SK-N-SH treated with all-trans-retinoic acid at 6 μM for 48 hours (cell line): ENCODE data around the gene ING3.

Experiments used
- ATAC-seq: fragments of 200-7000 bp; cut with Tn5 transposase; 3 replicates; pipeline ENCODE4 v1.9.1; 2020; ENCODE audit warnings: mild to moderate bottlenecking, moderate library complexity
- BACH2 ChIP-seq: fragments of 250-450 bp; sonication (Bioruptor Pico); IDR thresholded peaks from 2 replicates; pipeline ENCODE4 v1.9.0; 2021; ENCODE audit warnings: mild to moderate bottlenecking, borderline replicate concordance
- CSDC2 ChIP-seq: fragments of 250-450 bp; sonication (Bioruptor Pico); IDR thresholded peaks from 2 replicates; pipeline ENCODE4 v1.5.0; 2020; ENCODE audit warnings: mild to moderate bottlenecking, moderate library complexity
- ESRRG ChIP-seq: fragments of 250-450 bp; sonication (Bioruptor Pico); IDR thresholded peaks from 2 replicates; pipeline ENCODE4 v1.6.1; 2021; ENCODE audit warnings: mild to moderate bottlenecking
- GLIS3 ChIP-seq: fragments of 250-450 bp; sonication (Bioruptor Pico); IDR thresholded peaks from 2 replicates; pipeline ENCODE4 v1.5.0; 2020; ENCODE audit warnings: mild to moderate bottlenecking, moderate library complexity
- ISL1 ChIP-seq: fragments of 250-450 bp; sonication (Bioruptor Pico); IDR thresholded peaks from 2 replicates; pipeline ENCODE4 v2.1.2; 2022; ENCODE audit warnings: mild to moderate bottlenecking, moderate library complexity
- PPARA ChIP-seq: fragments of 250-450 bp; sonication (Bioruptor Pico); IDR thresholded peaks from 2 replicates; pipeline ENCODE4 v1.5.0; 2020; ENCODE audit warnings: mild to moderate bottlenecking, borderline replicate concordance
- RARB ChIP-seq: fragments of 250-450 bp; sonication (Bioruptor Pico); IDR thresholded peaks from 2 replicates; pipeline ENCODE4 v1.8.0; 2021; ENCODE audit warnings: mild to moderate bottlenecking, moderate library complexity
- SNAI2 ChIP-seq: fragments of 250-450 bp; sonication (Bioruptor Pico); IDR thresholded peaks from 2 replicates; pipeline ENCODE4 v1.5.0; 2020; ENCODE audit warnings: mild to moderate bottlenecking, moderate library complexity
- TCF4 ChIP-seq: fragments of 250-450 bp; sonication (Bioruptor Pico); IDR thresholded peaks from 2 replicates; pipeline ENCODE4 v1.8.0; 2021; ENCODE audit warnings: mild to moderate bottlenecking, moderate library complexity, borderline replicate concordance
- TOX ChIP-seq: fragments of 250-450 bp; sonication (Bioruptor Pico); IDR thresholded peaks from 2 replicates; pipeline ENCODE4 v1.8.0; 2021; ENCODE audit warnings: mild to moderate bottlenecking, moderate library complexity, borderline replicate concordance
- ZC3H10 ChIP-seq: fragments of 250-450 bp; sonication (Bioruptor Pico); IDR thresholded peaks from 2 replicates; pipeline ENCODE4 v1.5.1; 2021; ENCODE audit warnings: mild to moderate bottlenecking, moderate library complexity
- ZFP3 ChIP-seq: fragments of 250-450 bp; sonication (Bioruptor Pico); IDR thresholded peaks from 2 replicates; pipeline ENCODE4 v1.5.0; 2020; ENCODE audit warnings: mild to moderate bottlenecking, moderate library complexity
- ZFP30 ChIP-seq: fragments of 450-650 bp; formaldehyde crosslinking; IDR thresholded peaks from 2 replicates; pipeline ENCODE4 v1.5.0; 2022; ENCODE audit warnings: mild to moderate bottlenecking, moderate library complexity
- ZNF565 ChIP-seq: fragments of 450-650 bp; formaldehyde crosslinking; conservative IDR thresholded peaks from 2 replicates; pipeline ENCODE4 v1.5.0; 2020; ENCODE audit warnings: low read depth, mild to moderate bottlenecking, moderate library complexity
- ZNF70 ChIP-seq: fragments of 450-650 bp; formaldehyde crosslinking; IDR thresholded peaks from 2 replicates; pipeline ENCODE4 v1.5.0; 2020; ENCODE audit warnings: mild to moderate bottlenecking, moderate library complexity
- TF ChIP-seq, protein P1 (sequence below): fragments of 250-450 bp; sonication (Bioruptor Pico); IDR thresholded peaks from 2 replicates; pipeline ENCODE4 v1.5.0; 2020; ENCODE audit warnings: mild to moderate bottlenecking, moderate library complexity
- TF ChIP-seq, protein P2 (sequence below): fragments of 250-450 bp; sonication (Bioruptor Pico); IDR thresholded peaks from 2 replicates; pipeline ENCODE4 v1.8.0; 2021; ENCODE audit warnings: low read depth, mild to moderate bottlenecking, moderate library complexity, borderline replicate concordance
- TF ChIP-seq, protein P3 (sequence below): fragments of 250-450 bp; sonication (Bioruptor Pico); IDR thresholded peaks from 2 replicates; pipeline ENCODE4 v1.5.1; 2021; ENCODE audit warnings: mild to moderate bottlenecking, moderate library complexity
- TF ChIP-seq, protein P4 (sequence below): fragments of 250-450 bp; sonication (Bioruptor Pico); IDR thresholded peaks from 2 replicates; pipeline ENCODE4 v1.8.0; 2020; ENCODE audit warnings: mild to moderate bottlenecking, moderate library complexity, borderline replicate concordance

Gene ING3

DNA sequence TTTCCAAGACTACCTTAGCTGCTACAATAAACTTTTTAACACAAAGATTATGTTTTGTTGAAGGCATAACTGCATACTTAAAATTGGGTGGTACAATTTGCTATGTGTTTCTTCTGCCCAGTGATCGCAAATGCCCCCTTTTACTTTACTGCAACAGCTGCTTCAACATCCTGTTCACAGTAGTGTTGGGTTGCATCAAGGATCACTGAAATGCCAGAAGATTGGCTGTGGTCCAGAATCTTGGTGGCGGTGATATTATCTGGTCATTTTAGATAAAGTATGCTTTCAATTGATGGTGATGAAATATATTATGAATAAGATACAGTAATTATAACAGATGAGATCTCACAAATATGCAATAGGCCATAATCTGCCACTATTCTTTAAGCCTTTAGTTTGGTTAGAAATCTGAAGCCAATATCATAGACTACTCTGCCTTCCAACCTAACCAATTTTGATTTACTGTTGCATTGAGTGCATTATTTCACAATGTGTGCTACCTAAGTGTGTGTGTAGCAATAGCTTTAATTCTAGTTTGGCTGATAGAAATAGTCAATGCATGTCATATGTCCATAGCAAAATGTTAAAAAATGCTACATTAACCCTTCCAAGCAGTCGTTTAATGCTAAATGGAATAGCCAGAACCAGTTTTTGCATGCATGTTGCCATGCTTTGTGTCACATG, 29.8 kb upstream of the ING3 start:
- ATAC-seq = no peak
- no peak for TF ChIP-seq SNAI2 (CRISPR knock-in tag)
- no peak for TF ChIP-seq BACH2 (CRISPR knock-in tag)
- peak; percentile 47; the same call in 1 of the 2 replicates for TF ChIP-seq TCF4 (CRISPR knock-in tag)

DNA sequence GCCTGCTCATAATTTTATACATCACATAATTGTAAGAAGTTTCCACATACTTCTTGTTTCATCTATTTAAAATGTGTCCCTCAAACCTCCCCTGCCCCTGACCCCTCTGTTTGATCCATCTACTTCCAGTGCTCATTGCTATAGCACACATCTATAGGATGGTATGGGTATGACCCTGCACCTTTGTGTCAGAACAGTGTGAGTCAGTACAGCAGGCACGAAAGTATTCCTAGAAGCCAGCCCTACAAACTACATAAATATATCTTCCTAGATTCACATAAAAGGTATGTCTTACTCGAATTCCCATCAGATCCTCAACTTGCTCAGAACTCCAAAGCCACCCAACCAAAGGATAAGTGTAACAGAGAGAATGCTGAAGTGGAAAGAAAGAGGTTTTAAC, 25.7 kb upstream of the ING3 start:
- TF ChIP-seq ESRRG (no peak), PPARA (CRISPR knock-in tag) (no peak), SNAI2 (CRISPR knock-in tag) (no peak), ZFP3 (CRISPR knock-in tag) (no peak), ZFP30 (no peak), ZNF565 (CRISPR knock-in tag) (no peak), TOX (CRISPR knock-in tag) (no peak), BACH2 (CRISPR knock-in tag) (no peak), ZC3H10 (CRISPR knock-in tag) (no peak), CSDC2 (CRISPR knock-in tag) (no peak), ZNF70 (CRISPR knock-in tag) (no peak), GLIS3 (CRISPR knock-in tag) (no peak), TCF4 (CRISPR knock-in tag) (no peak), ISL1 (CRISPR knock-in tag) (no peak)
- TF ChIP-seq, protein P1, sequence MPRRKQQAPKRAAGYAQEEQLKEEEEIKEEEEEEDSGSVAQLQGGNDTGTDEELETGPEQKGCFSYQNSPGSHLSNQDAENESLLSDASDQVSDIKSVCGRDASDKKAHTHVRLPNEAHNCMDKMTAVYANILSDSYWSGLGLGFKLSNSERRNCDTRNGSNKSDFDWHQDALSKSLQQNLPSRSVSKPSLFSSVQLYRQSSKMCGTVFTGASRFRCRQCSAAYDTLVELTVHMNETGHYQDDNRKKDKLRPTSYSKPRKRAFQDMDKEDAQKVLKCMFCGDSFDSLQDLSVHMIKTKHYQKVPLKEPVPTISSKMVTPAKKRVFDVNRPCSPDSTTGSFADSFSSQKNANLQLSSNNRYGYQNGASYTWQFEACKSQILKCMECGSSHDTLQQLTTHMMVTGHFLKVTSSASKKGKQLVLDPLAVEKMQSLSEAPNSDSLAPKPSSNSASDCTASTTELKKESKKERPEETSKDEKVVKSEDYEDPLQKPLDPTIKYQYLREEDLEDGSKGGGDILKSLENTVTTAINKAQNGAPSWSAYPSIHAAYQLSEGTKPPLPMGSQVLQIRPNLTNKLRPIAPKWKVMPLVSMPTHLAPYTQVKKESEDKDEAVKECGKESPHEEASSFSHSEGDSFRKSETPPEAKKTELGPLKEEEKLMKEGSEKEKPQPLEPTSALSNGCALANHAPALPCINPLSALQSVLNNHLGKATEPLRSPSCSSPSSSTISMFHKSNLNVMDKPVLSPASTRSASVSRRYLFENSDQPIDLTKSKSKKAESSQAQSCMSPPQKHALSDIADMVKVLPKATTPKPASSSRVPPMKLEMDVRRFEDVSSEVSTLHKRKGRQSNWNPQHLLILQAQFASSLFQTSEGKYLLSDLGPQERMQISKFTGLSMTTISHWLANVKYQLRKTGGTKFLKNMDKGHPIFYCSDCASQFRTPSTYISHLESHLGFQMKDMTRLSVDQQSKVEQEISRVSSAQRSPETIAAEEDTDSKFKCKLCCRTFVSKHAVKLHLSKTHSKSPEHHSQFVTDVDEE = no peak
- TF ChIP-seq, protein P2, sequence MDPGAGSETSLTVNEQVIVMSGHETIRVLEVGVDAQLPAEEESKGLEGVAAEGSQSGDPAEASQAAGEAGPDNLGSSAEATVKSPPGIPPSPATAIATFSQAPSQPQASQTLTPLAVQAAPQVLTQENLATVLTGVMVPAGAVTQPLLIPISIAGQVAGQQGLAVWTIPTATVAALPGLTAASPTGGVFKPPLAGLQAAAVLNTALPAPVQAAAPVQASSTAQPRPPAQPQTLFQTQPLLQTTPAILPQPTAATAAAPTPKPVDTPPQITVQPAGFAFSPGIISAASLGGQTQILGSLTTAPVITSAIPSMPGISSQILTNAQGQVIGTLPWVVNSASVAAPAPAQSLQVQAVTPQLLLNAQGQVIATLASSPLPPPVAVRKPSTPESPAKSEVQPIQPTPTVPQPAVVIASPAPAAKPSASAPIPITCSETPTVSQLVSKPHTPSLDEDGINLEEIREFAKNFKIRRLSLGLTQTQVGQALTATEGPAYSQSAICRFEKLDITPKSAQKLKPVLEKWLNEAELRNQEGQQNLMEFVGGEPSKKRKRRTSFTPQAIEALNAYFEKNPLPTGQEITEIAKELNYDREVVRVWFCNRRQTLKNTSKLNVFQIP (CRISPR knock-in tag) = no peak
- TF ChIP-seq, protein P3, sequence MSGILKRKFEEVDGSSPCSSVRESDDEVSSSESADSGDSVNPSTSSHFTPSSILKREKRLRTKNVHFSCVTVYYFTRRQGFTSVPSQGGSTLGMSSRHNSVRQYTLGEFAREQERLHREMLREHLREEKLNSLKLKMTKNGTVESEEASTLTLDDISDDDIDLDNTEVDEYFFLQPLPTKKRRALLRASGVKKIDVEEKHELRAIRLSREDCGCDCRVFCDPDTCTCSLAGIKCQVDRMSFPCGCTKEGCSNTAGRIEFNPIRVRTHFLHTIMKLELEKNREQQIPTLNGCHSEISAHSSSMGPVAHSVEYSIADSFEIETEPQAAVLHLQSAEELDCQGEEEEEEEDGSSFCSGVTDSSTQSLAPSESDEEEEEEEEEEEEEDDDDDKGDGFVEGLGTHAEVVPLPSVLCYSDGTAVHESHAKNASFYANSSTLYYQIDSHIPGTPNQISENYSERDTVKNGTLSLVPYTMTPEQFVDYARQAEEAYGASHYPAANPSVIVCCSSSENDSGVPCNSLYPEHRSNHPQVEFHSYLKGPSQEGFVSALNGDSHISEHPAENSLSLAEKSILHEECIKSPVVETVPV (CRISPR knock-in tag) = no peak
- ATAC-seq = no peak

DNA sequence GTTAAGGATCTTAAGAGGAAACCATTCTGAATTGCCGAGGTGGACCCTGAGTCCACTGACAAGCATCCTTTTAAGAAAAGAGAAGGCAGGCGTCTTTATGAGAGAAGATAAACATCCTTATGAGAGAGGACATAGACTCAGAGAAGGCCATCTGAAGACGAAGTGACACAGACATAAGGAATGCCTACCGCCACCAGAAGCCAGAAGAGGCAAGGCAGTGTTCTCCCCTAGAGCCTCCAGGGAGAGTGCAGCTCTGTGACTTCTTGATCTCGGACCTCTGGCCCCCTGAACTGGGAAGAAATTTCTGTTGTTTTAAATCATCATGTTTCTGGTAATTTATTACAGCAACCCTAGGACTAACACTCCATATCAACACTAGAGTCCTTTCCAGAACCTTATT, 25.2 kb upstream of the ING3 start:
- TF ChIP-seq ZNF565 (CRISPR knock-in tag) (no peak), BACH2 (CRISPR knock-in tag) (no peak), ZC3H10 (CRISPR knock-in tag) (no peak), ZFP3 (CRISPR knock-in tag) (no peak), RARB (CRISPR knock-in tag) (no peak)
- TF ChIP-seq, protein P3 (CRISPR knock-in tag) = no peak
- peak; percentile 24; the same call in 1 of the 3 replicates for ATAC-seq

DNA sequence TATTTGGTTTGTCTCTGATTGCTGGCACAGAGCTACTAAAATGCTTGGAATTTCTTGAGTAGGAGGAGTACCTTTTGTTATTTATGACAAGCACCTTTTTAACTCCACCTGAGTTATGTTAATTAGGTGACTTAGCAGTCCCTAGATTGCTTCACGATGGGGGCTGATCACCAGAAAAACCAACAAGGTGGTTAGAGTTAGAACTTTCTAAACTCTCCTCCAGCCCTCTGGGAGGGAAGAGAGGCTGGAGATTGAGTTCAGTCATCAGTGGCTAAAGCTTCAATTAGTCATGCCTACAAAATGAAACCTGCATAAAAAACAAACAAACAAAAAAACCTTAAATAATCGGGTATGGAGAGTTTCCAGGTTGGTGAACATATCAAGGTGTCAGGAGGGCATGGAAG, 23.6 kb upstream of the ING3 start:
- ATAC-seq = no peak
- TF ChIP-seq, protein P2 (CRISPR knock-in tag) = no peak
- no peak for TF ChIP-seq BACH2 (CRISPR knock-in tag)
- TF ChIP-seq, protein P4, sequence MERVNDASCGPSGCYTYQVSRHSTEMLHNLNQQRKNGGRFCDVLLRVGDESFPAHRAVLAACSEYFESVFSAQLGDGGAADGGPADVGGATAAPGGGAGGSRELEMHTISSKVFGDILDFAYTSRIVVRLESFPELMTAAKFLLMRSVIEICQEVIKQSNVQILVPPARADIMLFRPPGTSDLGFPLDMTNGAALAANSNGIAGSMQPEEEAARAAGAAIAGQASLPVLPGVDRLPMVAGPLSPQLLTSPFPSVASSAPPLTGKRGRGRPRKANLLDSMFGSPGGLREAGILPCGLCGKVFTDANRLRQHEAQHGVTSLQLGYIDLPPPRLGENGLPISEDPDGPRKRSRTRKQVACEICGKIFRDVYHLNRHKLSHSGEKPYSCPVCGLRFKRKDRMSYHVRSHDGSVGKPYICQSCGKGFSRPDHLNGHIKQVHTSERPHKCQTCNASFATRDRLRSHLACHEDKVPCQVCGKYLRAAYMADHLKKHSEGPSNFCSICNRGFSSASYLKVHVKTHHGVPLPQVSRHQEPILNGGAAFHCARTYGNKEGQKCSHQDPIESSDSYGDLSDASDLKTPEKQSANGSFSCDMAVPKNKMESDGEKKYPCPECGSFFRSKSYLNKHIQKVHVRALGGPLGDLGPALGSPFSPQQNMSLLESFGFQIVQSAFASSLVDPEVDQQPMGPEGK = no peak
- TF ChIP-seq, protein P3 (CRISPR knock-in tag) = no peak
- TF ChIP-seq, protein P1 = no peak
